HG03575 (cell line): Measurements from ENCODE around the gene PDE3B.
"Not testable (repeated sequence)": the region's sequence is repeated elsewhere in the genome, so short reads cannot be mapped to it uniquely, and the experiment has no call there.

Experiments
- ATAC-seq: cut with Tn5 transposase; IDR thresholded peaks from one replicate; pipeline ENCODE4 v1.9.1; 2021; ENCODE audit not compliant: unreplicated experiment, insufficient number of reproducible peaks, low FRiP score; ENCODE audit errors: extremely low read depth

PDE3B gene

GRCh38 chr11:14855890-14856289 is 212.3 kb downstream of the PDE3B start:
- no peak for ATAC-seq

GRCh38 chr11:14857621-14858020 is 214.0 kb downstream of the PDE3B start:
- ATAC-seq: no peak

DNA sequence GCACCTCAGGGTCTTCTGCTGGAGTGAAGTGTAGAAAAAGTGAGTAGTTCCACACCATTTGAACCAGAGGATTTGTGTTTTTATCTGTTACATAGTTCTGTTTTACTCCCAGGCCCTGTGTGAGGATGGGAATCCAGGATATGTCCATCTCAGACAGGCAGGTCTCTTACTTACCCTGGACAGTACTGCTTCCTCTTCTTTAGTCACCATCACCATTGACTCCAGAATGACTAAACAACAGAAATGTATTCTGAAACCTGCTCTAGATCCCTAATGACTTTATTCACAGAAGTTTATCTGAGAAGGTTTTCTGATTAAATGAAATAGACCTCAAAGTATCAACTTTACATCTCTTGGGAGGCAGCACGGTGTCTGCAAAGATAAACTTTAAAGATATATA is 214.8 kb downstream of the PDE3B start:
- no peak for ATAC-seq

GRCh38 chr11:14860511-14860910 is 216.9 kb downstream of the PDE3B start:
- ATAC-seq: no peak

DNA sequence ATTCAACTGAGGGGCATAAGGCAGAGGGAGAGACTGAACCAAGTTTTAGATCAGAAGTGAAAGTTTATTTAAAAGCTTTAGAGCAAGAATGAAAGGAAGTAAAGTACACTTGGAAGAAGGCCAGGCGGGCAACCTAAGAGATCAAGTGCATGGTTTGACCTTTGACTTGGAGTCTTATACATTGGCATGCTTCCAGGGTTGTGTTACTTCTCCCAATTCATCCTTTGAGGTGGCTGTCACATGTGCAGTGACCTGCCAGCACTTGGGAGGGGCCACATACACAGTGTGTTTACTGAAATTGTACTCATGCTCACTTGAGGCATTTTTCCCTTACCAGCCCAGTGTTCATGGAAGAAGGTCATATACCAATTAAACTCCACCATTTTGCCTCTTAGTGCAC is 218.1 kb downstream of the PDE3B start:
- no peak for ATAC-seq

- not testable (repeated sequence) for ATAC-seq
Measured at GRCh38 chr11:14863775-14864174, 220.2 kb downstream of the PDE3B start.

GRCh38 chr11:14872032-14872431 is 228.4 kb downstream of the PDE3B start:
- no peak for ATAC-seq

GRCh38 chr11:14873632-14874031 is 230.0 kb downstream of the PDE3B start:
- ATAC-seq: no peak

GRCh38 chr11:14875163-14875562 is 231.6 kb downstream of the PDE3B start:
- no peak for ATAC-seq

- no peak for ATAC-seq
Measured at GRCh38 chr11:14881576-14882193, 238.1 kb downstream of the PDE3B start.

DNA sequence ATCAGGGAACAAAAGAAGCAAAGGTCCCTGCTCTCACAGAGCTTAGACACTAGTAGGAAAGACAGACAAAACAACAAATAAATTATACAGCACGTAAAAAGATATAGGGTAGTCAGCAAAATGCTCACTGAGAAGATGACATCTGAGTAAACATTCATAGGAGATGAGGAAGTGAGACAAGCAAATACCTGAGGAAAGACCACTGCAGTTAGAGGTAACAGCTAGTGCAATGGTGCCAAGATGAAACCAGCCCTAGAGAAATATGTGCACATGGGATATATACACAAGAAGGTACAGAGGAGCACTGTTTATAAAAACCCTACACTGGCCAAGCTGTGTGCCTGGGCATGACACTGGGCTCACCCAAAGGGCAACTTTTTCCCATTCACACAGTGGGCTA is 238.6 kb downstream of the PDE3B start:
- no peak for ATAC-seq

GRCh38 chr11:14883683-14884082 is 240.1 kb downstream of the PDE3B start:
- not testable (repeated sequence) for ATAC-seq

DNA sequence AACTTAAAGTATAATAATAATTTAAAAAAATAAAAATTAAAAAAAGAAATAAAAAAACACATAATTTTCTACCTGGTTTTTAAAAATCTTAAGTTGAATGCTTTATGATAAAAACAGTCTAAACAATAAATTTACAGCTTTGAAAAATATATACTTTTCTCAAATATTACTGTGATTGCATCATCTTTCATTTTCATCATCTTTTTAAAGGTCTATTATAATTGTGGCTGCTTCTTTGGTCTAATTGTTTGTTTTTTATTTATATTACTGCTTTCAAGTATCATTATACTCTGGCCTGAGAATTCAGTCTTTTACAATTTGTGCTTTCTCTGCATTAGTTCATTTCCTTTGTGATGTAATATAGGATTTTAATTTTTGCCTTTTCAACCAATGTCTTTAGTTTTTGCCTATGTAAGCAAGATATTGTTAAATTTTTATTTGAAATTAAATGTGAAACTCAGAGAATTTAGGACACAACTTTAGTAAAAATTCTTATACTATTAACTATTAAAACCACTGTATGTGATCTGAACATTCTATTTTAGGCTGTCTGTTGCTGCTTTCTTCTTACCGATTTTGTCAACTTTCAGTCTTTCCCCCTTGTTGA is 241.2 kb downstream of the PDE3B start:
- ATAC-seq: no peak

GRCh38 chr11:14886513-14886912 is 242.9 kb downstream of the PDE3B start:
- ATAC-seq: no peak

GRCh38 chr11:14891143-14892035 is 247.8 kb downstream of the PDE3B start:
- ATAC-seq: peak; percentile 32

DNA sequence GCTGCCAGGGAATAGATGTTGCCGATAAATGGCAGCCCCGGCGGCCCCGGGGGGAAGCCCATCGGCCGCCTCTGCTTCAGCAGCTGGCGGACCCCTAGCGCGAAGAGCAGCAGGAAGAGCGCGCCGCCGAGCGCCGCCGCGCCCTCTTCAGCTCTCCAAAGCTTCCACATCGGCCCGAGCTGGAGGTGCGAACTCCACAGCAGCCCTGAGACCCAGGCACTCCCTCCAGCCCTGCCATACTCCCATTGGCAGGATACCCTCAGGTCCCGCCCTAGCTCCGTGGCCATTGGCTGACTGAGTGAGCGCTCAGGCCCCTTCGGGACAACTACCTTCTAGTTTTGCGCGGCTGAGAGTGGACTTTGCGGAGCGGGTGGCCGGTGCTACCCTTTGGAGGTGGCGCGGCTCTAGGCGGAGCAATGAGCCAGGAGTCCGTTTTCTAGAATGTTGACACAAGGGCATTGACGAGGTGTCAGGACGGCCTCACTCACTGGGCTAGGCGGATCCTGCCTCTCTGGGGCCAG is 248.5 kb downstream of the PDE3B start, which contains the start of gene CYP2R1:
TSS of gene CYP2R1 (minus strand) at position 196 of the 521 bp plus-strand sequence. CDS start at position 170, 26 bp downstream.
- ATAC-seq: peak; percentile 90

DNA sequence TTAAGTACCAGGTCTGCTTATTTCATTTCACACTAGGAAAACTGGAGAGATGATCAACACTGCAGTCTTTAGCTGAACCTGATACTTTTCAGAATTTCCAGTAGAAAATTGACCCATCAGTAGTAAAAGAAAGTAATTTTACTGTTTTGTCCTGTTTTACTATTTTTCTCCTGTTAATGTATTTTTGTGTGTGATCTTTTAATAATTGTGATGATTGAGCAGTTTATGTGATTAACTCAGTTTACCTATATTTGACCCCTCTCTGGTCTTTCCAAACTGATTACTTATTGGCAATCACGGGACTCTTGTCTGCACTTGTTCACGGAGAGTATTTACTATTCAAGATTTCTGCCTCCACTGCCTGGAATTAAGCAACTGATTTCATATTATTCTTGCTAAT is 249.0 kb downstream of the PDE3B start:
- no peak for ATAC-seq

DNA sequence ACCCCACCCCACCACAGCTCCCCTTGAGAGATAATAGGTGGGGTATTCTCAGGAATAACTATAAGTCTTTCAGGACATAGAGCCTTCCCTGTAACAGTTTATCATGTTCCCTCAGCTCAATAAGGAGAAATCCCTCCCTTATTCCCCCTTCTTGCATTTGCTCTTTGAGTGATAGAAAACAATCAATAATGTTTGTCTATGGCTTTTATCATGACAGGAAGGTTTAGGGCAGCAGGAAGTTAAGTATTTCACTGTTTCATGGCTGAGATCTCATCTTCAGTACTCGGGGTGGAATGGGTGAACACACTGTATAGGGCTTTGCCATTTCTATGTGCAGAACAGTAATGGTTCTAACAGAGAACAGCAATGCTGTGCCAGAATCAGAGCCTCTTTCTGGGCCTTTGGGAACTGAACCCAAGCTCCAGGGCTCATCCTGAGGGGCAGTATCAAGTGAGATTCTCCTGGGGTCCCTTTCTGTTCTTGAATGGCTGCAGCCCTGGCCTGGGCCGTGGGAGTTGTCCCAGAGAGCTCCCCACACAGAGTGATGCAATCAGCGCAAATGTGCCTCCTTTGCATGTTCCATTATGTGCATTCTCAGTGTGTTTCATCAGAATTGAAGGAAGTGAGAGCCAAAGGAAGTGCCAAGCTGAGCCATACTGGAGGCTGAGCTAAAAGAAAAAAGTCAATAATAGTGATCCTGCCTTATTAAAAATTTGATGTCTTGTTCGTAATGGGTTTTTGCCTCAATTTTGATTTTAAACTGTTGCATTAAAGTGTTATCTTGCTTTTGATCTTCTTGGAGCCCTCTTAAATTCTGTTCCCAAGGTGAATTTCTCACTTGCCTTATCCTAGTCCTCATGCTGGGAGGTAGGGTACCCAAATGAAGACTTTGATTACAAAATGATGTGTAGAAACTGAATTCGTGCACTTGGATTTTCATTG is 251.3 kb downstream of the PDE3B start:
- ATAC-seq: no peak

GRCh38 chr11:14898355-14898754 is 254.8 kb downstream of the PDE3B start:
- ATAC-seq: no peak
